PFSK-1 (cell line): ENCODE data around the gene HCRTR1.

ENCODE experiments used
- POLR2AphosphoS5 ChIP-seq: IDR thresholded peaks from 2 replicates; pipeline ENCODE4 v1.6.1; 2012; ENCODE audit warnings: low read depth, mild to moderate bottlenecking, control low read depth, low read length, moderate library complexity
- SIN3A ChIP-seq: IDR thresholded peaks from 2 replicates; pipeline ENCODE4 v1.6.1; 2012; ENCODE audit warnings: mild to moderate bottlenecking, low read length, moderate library complexity, borderline replicate concordance; ENCODE audit not compliant: insufficient read depth

DNA sequence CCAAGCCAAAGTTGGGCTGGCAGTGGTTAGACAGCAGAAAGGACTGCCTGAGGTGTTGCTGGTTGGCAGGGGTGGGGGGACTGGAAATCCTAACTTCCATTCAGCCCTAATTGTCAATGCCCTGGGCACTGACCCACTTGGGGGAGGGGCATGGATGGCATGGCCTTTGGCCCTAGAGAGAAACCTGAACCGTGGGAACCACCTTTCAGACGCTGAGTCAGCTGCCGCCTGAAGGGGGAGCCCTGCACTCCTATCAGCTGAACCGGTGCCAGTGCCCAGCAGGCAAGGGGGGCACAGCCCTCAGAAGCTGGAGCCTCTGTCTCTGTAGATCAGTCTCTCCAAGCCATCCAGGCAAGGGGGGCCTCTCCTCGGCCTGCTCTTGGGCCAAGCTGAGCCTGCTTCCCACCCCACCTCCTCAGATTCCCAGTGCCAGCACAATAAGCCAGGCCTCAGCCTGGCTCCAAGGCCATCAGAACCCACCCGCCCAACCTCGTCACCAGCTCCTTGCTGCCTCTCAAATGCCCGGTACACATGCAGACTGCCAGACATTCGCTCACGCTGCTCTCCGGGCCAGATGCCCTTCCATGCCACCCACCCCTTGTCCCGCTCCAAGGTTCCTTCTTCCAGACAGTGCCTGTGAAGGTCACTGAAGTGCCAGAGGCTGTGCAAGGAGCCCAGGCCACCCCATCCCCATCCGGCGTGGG is 29.6 kb upstream of the HCRTR1 start:
- TF ChIP-seq POLR2AphosphoS5 (no peak), SIN3A (no peak)
